GM19397 (cell line): ENCODE data around the gene IFI27.
"Not testable (repeated sequence)": the region's sequence is repeated elsewhere in the genome, so short reads cannot be mapped to it uniquely, and the experiment has no call there.

Experiments
- ATAC-seq: cut with Tn5 transposase; IDR thresholded peaks from one replicate; pipeline ENCODE4 v1.9.1; 2021; ENCODE audit warnings: mild to moderate bottlenecking, moderate library complexity; ENCODE audit not compliant: unreplicated experiment

IFI27 gene

GRCh38 chr14:94145902-94146527, 35.5 kb downstream of the IFI27 start:
- no peak for ATAC-seq

- no peak for ATAC-seq
Observed at GRCh38 chr14:94152676-94153075, 42.1 kb downstream of the IFI27 start.

- ATAC-seq: no peak
Observed at GRCh38 chr14:94153750-94154342, 43.3 kb downstream of the IFI27 start.

- not testable (repeated sequence) for ATAC-seq
Observed at GRCh38 chr14:94156143-94156542, 45.6 kb downstream of the IFI27 start.

GRCh38 chr14:94157197-94157596, 46.7 kb downstream of the IFI27 start:
- ATAC-seq: no peak

GRCh38 chr14:94158239-94158883, 47.8 kb downstream of the IFI27 start:
- ATAC-seq: no peak

- no peak for ATAC-seq
Observed at GRCh38 chr14:94161058-94161457, 50.5 kb downstream of the IFI27 start.

- ATAC-seq: no peak
Observed at GRCh38 chr14:94161981-94162380, 51.4 kb downstream of the IFI27 start.

GRCh38 chr14:94162466-94162865, 51.9 kb downstream of the IFI27 start:
- no peak for ATAC-seq

GRCh38 chr14:94163796-94164195, 53.3 kb downstream of the IFI27 start:
- ATAC-seq: no peak

- ATAC-seq: no peak
Observed at GRCh38 chr14:94164685-94165431, 54.3 kb downstream of the IFI27 start.

- ATAC-seq: no peak
Observed at GRCh38 chr14:94165744-94166143, 55.2 kb downstream of the IFI27 start.
